Endothelial cell of umbilical vein (primary cell): Measurements from ENCODE around the gene SLC1A4. TPM values are rescaled to one million over a fixed set of nuclear protein-coding genes. Genes with fewer than 3 reads are reported as not detected.

Source experiments
- BruUV-seq: library from RNA; stranded (reverse); fragments of 400-500 nt; replicated peaks from 2 replicates; lab custom pipeline; 2021; lab: Mats Ljungman, UMichigan
- CTCF ChIA-PET: fragments of 300-600, 350-600 bp; sonication (Branson Sonifier 250); formaldehyde crosslinking; loops from one replicate; lab custom pipeline; 2021; ENCODE audit warnings: antibody characterized with exemption, inconsistent platforms; lab: Charles Lee
- POLR2A ChIA-PET: fragments of 300-600, 350-600 bp; sonication (Branson Sonifier 250); formaldehyde crosslinking; loops from one replicate; lab custom pipeline; 2021; ENCODE audit warnings: antibody characterized with exemption, inconsistent platforms; lab: Charles Lee
- DNase-seq: peaks from one replicate; pipeline ENCODE4 v3.0.0-alpha.2; 2011; ENCODE audit warnings: low read depth, low spot score
- FAIRE-seq: peaks from 2 replicates; lab custom pipeline; 2011; peaks lifted over from hg19 to GRCh38; lab: Jason Lieb, UNC
- H2AFZ ChIP-seq: 2 replicates; pipeline ENCODE4 v1.6.0; 2012; ENCODE audit warnings: low read depth, low read length, control low read depth, inconsistent platforms
- H3K27ac ChIP-seq: 2 replicates; pipeline ENCODE4 v1.5.1; 2011; ENCODE audit warnings: low read depth, mild to moderate bottlenecking, control low read depth, low read length, moderate library complexity; ENCODE audit not compliant: insufficient read depth
- H3K27me3 ChIP-seq, 2 experiments: 2 replicates each; pipeline versions ENCODE4 v1.6.0 to v1.6.1; 2011; ENCODE audit warnings: low read length in 2 of 2, mixed read lengths in 1 of 2; ENCODE audit not compliant: control insufficient read depth in 2 of 2, insufficient read depth in 2 of 2
- H3K36me3 ChIP-seq, 2 experiments: 2 replicates in 1 of 2; 3 replicates in 1 of 2; pipeline ENCODE4 v1.5.1; 2011; ENCODE audit warnings: low read length in 2 of 2, mild to moderate bottlenecking in 1 of 2, moderate library complexity in 1 of 2; ENCODE audit not compliant: control insufficient read depth in 2 of 2, insufficient read depth in 2 of 2; ENCODE audit errors: extremely low read depth in 1 of 2
- H3K4me1 ChIP-seq: 3 replicates; pipeline ENCODE4 v1.5.1; 2011; ENCODE audit warnings: mild to moderate bottlenecking, low read length; ENCODE audit not compliant: control insufficient read depth, insufficient read depth; ENCODE audit errors: extremely low read depth
- H3K4me2 ChIP-seq: 2 replicates; pipeline ENCODE4 v1.6.1; 2011; ENCODE audit warnings: low read length, control low read depth, mixed read lengths; ENCODE audit not compliant: insufficient read depth
- H3K4me3 ChIP-seq, 3 experiments: fragments of 200-600 bp in 1 of 3; sonication (generic), shearing (Covaris generic) in 1 of 3; replicated peaks in 1 of 3; 2 replicates each; pipeline ENCODE4 v1.5.1; 2011 to 2016; ENCODE audit warnings: control low read depth in 3 of 3, low read length in 3 of 3, mild to moderate bottlenecking in 2 of 3, inconsistent platforms in 1 of 3, low read depth in 1 of 3, moderate library complexity in 1 of 3; ENCODE audit not compliant: insufficient read depth in 1 of 3
- H3K79me2 ChIP-seq: 2 replicates; pipeline ENCODE4 v1.6.0; 2012; ENCODE audit warnings: low read length, inconsistent platforms; ENCODE audit not compliant: control insufficient read depth, insufficient read depth
- H3K9ac ChIP-seq: replicated peaks from 2 replicates; pipeline ENCODE3; 2011; ENCODE audit warnings: low read length, control low read depth; ENCODE audit not compliant: insufficient read depth; ENCODE audit errors: extremely low read depth
- H3K9me1 ChIP-seq: replicated peaks from 3 replicates; pipeline ENCODE4 v1.6.0; 2011; ENCODE audit warnings: mild to moderate bottlenecking, low read length; ENCODE audit not compliant: control insufficient read depth, insufficient read depth; ENCODE audit errors: extremely low read depth
- H3K9me3 ChIP-seq: replicated peaks from 2 replicates; pipeline ENCODE4 v1.5.1; 2012; ENCODE audit warnings: low read length, inconsistent platforms; ENCODE audit not compliant: control insufficient read depth, insufficient read depth
- H4K20me1 ChIP-seq: replicated peaks from 2 replicates; pipeline ENCODE3; 2011; ENCODE audit warnings: mild to moderate bottlenecking, low read length; ENCODE audit not compliant: control insufficient read depth, insufficient read depth; ENCODE audit errors: extremely low read depth
- EZH2 ChIP-seq: IDR thresholded peaks from 2 replicates; pipeline ENCODE4 v1.6.1; 2012; ENCODE audit warnings: borderline replicate concordance, low read depth, mild to moderate bottlenecking, moderate library complexity, low read length, inconsistent platforms; ENCODE audit not compliant: severe bottlenecking
- FOS ChIP-seq: IDR thresholded peaks from 2 replicates; pipeline ENCODE4 v1.6.1; 2011; ENCODE audit warnings: mild to moderate bottlenecking, low read length, moderate library complexity, borderline replicate concordance; ENCODE audit not compliant: insufficient read depth
- GATA2 ChIP-seq: IDR thresholded peaks from 2 replicates; pipeline ENCODE4 v1.7.0; 2011; ENCODE audit warnings: low read depth, mild to moderate bottlenecking, moderate library complexity, mixed read lengths, low read length; ENCODE audit not compliant: insufficient read length, insufficient read depth
- JUN ChIP-seq: IDR thresholded peaks from 2 replicates; pipeline ENCODE4 v1.6.1; 2011; ENCODE audit warnings: borderline replicate concordance, low read depth; ENCODE audit not compliant: insufficient read length, insufficient read depth
- MAX ChIP-seq: IDR thresholded peaks from 2 replicates; pipeline ENCODE4 v1.6.1; 2011; ENCODE audit not compliant: insufficient read depth, insufficient read length
- MYC ChIP-seq: IDR thresholded peaks from one replicate; pipeline ENCODE4 v1.6.1; 2011; ENCODE audit warnings: mild to moderate bottlenecking, low read depth, low read length
- POLR2A ChIP-seq: IDR thresholded peaks from 2 replicates; pipeline ENCODE4 v1.6.1; 2012; ENCODE audit warnings: low read depth, mild to moderate bottlenecking, control low read depth, low read length
- POLR2AphosphoS5 ChIP-seq: IDR thresholded peaks from 2 replicates; pipeline ENCODE4 v1.6.1; 2012; ENCODE audit warnings: low read depth, mild to moderate bottlenecking, control low read depth, low read length, moderate library complexity; ENCODE audit not compliant: insufficient read depth
- dilution Hi-C: fragments of 300-500 bp; cut with MboI; formaldehyde crosslinking; loops from one replicate; pipeline ENCODE4 v1.15.0; 2019; ENCODE audit warnings: low sequenced_read_pairs; ENCODE audit not compliant: extremely low pct_ligation_motif_present
- intact Hi-C: fragments of 100-400 bp; cut with micrococcal nuclease; formaldehyde crosslinking; loops from one replicate; pipeline ENCODE4 v1.10.0; 2022
- polyA plus RNA-seq, 4 experiments: library from polyadenylated mRNA; depleted of rRNA in 3 of 4; stranded (reverse) in 3 of 4; unstranded in 1 of 4; fragments of >200 nt; gene quantifications; 2 replicates each; pipeline versions ENCODE4 v1.2.1 to v1.2.3, GENCODE V29; 2011 to 2012; ENCODE audit warnings: missing spikeins in 1 of 4
- total RNA-seq: library from RNA; stranded (reverse); gene quantifications from 2 replicates; pipeline ENCODE4 v1.2.3, GENCODE V29; 2021
- TF ChIP-seq, protein P1 (sequence below), 2 donors: IDR thresholded peaks; 1 replicate in 1 of 2; 2 replicates in 1 of 2; pipeline ENCODE4 v1.5.1; 2011; ENCODE audit warnings: low read length in 2 of 2, mild to moderate bottlenecking in 2 of 2, moderate library complexity in 2 of 2, control low read depth in 1 of 2, inconsistent platforms in 1 of 2, low read depth in 1 of 2; ENCODE audit not compliant: insufficient read depth in 1 of 2; ENCODE audit errors: extremely low read depth in 1 of 2

The SLC1A4 gene
- total and polyA plus RNA-seq, 2 donors (not counting 3 experiments of a cell fraction or from before 2014, with no cell fraction given), result 9.9 to 13.9 TPM

GRCh38 chr2:64958556-64958955 lies 30.6 kb upstream of the SLC1A4 start:
- Histone ChIP-seq H3K79me2 (no peaks in the 10 kb centered on the region), H2AFZ (no peak overlapping the region), H3K4me3 (no peak overlapping the region), H4K20me1 (no peaks in the 10 kb centered on the region), H3K27ac (no peak overlapping the region), H3K27me3 (peaks cover 0 to 3% of the 10 kb centered on the region in 2 experiments), H3K9me1 (no peaks in the 10 kb centered on the region), H3K4me2 (no peak overlapping the region), H3K9ac (no peak overlapping the region), H3K36me3 (no peaks in the 10 kb centered on the region), H3K9me3 (no peaks in the 10 kb centered on the region), H3K4me1 (no peaks in the 10 kb centered on the region)
- intact Hi-C loops (no loop called here), dilution Hi-C loops (no loop called here)
- TF ChIP-seq GATA2, result no peak
- TF ChIP-seq, protein P1, sequence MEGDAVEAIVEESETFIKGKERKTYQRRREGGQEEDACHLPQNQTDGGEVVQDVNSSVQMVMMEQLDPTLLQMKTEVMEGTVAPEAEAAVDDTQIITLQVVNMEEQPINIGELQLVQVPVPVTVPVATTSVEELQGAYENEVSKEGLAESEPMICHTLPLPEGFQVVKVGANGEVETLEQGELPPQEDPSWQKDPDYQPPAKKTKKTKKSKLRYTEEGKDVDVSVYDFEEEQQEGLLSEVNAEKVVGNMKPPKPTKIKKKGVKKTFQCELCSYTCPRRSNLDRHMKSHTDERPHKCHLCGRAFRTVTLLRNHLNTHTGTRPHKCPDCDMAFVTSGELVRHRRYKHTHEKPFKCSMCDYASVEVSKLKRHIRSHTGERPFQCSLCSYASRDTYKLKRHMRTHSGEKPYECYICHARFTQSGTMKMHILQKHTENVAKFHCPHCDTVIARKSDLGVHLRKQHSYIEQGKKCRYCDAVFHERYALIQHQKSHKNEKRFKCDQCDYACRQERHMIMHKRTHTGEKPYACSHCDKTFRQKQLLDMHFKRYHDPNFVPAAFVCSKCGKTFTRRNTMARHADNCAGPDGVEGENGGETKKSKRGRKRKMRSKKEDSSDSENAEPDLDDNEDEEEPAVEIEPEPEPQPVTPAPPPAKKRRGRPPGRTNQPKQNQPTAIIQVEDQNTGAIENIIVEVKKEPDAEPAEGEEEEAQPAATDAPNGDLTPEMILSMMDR (IDR thresholded peaks at IDR 0.05; ENCODE audit: extremely low read depth in 1 of 2, insufficient read depth in 1 of 2, low read depth in 1 of 2, low read length in 2 of 2), result no peak
- TF ChIP-seq POLR2A, result no peak
- TF ChIP-seq JUN, result no peak
- TF ChIP-seq MAX, result no peak
- TF ChIP-seq EZH2, result no peak
- no peak for TF ChIP-seq FOS
- no peak for TF ChIP-seq MYC
- no peak for TF ChIP-seq POLR2AphosphoS5
- BruUV-seq, result no TSS peak
- FAIRE-seq (no peak), DNase-seq (no peak)
- ChIA-PET POLR2A (no interaction called here), CTCF (interaction anchor here (1.2 to 2.5 kb wide), 2 partner anchors 17 to 41 kb away, joined by 3 to 7 read pairs; no protein-coding TSS in a partner anchor)
